HepG2 (cell line): ENCODE measurements around the gene EFNA2. TPM values are rescaled to one million over a fixed set of nuclear protein-coding genes. Genes with fewer than 3 reads are reported as not detected.
A peak's percentile ranks its signal among the peaks of the same experiment; 100 is the strongest.

ENCODE experiments used
- CHD4 ChIP-seq: fragments of 200-600 bp; sonication (generic); IDR thresholded peaks from 2 replicates; pipeline ENCODE4 v1.7.0; 2017; ENCODE audit warnings: mild to moderate bottlenecking, low read length, borderline replicate concordance
- ELF1 ChIP-seq: sonication (generic); formaldehyde crosslinking; IDR thresholded peaks from 2 replicates; pipeline ENCODE4 v1.4.0; 2020; ENCODE audit warnings: missing genetic modification reagents
- IRX3 ChIP-seq: sonication (generic); formaldehyde crosslinking; IDR thresholded peaks from 2 replicates; pipeline ENCODE4 v1.8.1; 2023; ENCODE audit warnings: mild to moderate bottlenecking, low read depth, missing genetic modification reagents, borderline replicate concordance
- LCORL ChIP-seq, 2 experiments: fragments of 450-650 bp in 1 of 2; sonication (generic) in 1 of 2; formaldehyde crosslinking in 1 of 2; IDR thresholded peaks; 2 replicates each; pipeline versions ENCODE4 v1.5.0 to v1.6.1; 2017 to 2020; ENCODE audit warnings: antibody characterized with exemption in 1 of 2, missing genetic modification reagents in 1 of 2
- MED13 ChIP-seq: sonication (generic); formaldehyde crosslinking; IDR thresholded peaks from 2 replicates; pipeline ENCODE4 v1.5.0; 2020; ENCODE audit warnings: missing genetic modification reagents
- NCOA1 ChIP-seq: sonication (generic); formaldehyde crosslinking; IDR thresholded peaks from 2 replicates; pipeline ENCODE4 v1.9.0; 2021; ENCODE audit warnings: missing genetic modification reagents
- NR2F1 ChIP-seq, 2 experiments: fragments of 450-650 bp in 1 of 2; formaldehyde crosslinking in 1 of 2; IDR thresholded peaks; 2 replicates each; pipeline versions ENCODE4 v1.5.0 to v1.6.1; 2016 to 2020; ENCODE audit warnings: mild to moderate bottlenecking in 1 of 2, missing compliant biosample characterization in 1 of 2, missing genetic modification reagents in 1 of 2, moderate library complexity in 1 of 2
- POLR2AphosphoS2 ChIP-seq: IDR thresholded peaks from 2 replicates; pipeline ENCODE4 v1.6.1; 2011; ENCODE audit warnings: low read depth, low read length, improper control_type of control experiment
- REL ChIP-seq: sonication (generic); formaldehyde crosslinking; conservative IDR thresholded peaks from 2 replicates; pipeline ENCODE4 v1.8.0; 2022; ENCODE audit warnings: mild to moderate bottlenecking, missing genetic modification reagents, moderate library complexity
- RORA ChIP-seq: sonication (generic); formaldehyde crosslinking; IDR thresholded peaks from 2 replicates; pipeline ENCODE4 v1.5.0; 2020; ENCODE audit warnings: mild to moderate bottlenecking, missing genetic modification reagents, moderate library complexity
- SP1 ChIP-seq, 2 experiments: fragments of 450-650 bp in 1 of 2; sonication (generic) in 1 of 2; formaldehyde crosslinking in 1 of 2; IDR thresholded peaks; 2 replicates each; pipeline versions ENCODE4 v1.4.0 to v1.6.1; 2016 to 2020; ENCODE audit warnings: missing genetic modification reagents in 1 of 2
- TP53 ChIP-seq: sonication (generic); formaldehyde crosslinking; conservative IDR thresholded peaks from 2 replicates; pipeline ENCODE4 v1.4.0; 2020; ENCODE audit warnings: missing genetic modification reagents
- ZC3H4 ChIP-seq: sonication (generic); formaldehyde crosslinking; IDR thresholded peaks from 2 replicates; pipeline ENCODE4 v1.4.0; 2020; ENCODE audit warnings: missing genetic modification reagents, borderline replicate concordance
- ZNF556 ChIP-seq: sonication (generic); formaldehyde crosslinking; IDR thresholded peaks from 2 replicates; pipeline ENCODE4 v1.4.0; 2020; ENCODE audit warnings: mild to moderate bottlenecking, missing genetic modification reagents, borderline replicate concordance
- ZNF605 ChIP-seq: sonication (generic); formaldehyde crosslinking; IDR thresholded peaks from 2 replicates; pipeline ENCODE4 v1.8.0; 2022; ENCODE audit warnings: mild to moderate bottlenecking, missing genetic modification reagents
- polyA plus RNA-seq, 8 experiments: library from polyadenylated mRNA; depleted of rRNA in 3 of 8; stranded (reverse) in 7 of 8; unstranded in 1 of 8; fragments of >200 nt; fragmentation: Illumina TruSeq in 4 of 8; extraction: Trizol in 4 of 8; gene quantifications; 2 replicates each; pipeline versions ENCODE4 v1.2.1 to v1.2.3, GENCODE V29; 2011 to 2016; ENCODE audit warnings: low read depth in 4 of 8, missing spikeins in 1 of 8, mixed read lengths in 1 of 8; ENCODE audit not compliant: insufficient read depth in 1 of 8
- total RNA-seq, 5 experiments: library from RNA; depleted of rRNA; stranded (reverse); fragments of >200 nt; fragmentation: Illumina TruSeq; extraction: Trizol; gene quantifications; 2 replicates each; pipeline ENCODE4 v1.2.3, GENCODE V29; 2016; ENCODE audit warnings: low read depth in 1 of 5
- TF ChIP-seq, protein P1 (sequence below): IDR thresholded peaks from 2 replicates; pipeline ENCODE4 v1.6.1; 2016; ENCODE audit warnings: low read depth, missing genetic modification reagents, missing compliant biosample characterization
- TF ChIP-seq, protein P2 (sequence below): sonication (generic); formaldehyde crosslinking; IDR thresholded peaks from 2 replicates; pipeline ENCODE4 v1.8.0; 2022; ENCODE audit warnings: mild to moderate bottlenecking, missing genetic modification reagents, moderate library complexity
- TF ChIP-seq, protein P3 (sequence below): sonication (generic); formaldehyde crosslinking; conservative IDR thresholded peaks from 2 replicates; pipeline ENCODE4 v1.4.0; 2020; ENCODE audit warnings: missing genetic modification reagents
- TF ChIP-seq, protein P4 (sequence below): sonication (generic); formaldehyde crosslinking; IDR thresholded peaks from 2 replicates; pipeline ENCODE4 v1.4.0; 2020; ENCODE audit warnings: missing genetic modification reagents

The EFNA2 gene
- total and polyA plus RNA-seq, 2 of the 13 experiments (the other 11 are each of a cell fraction or from before 2014, with no cell fraction given), result 6.0 to 9.9 TPM

DNA sequence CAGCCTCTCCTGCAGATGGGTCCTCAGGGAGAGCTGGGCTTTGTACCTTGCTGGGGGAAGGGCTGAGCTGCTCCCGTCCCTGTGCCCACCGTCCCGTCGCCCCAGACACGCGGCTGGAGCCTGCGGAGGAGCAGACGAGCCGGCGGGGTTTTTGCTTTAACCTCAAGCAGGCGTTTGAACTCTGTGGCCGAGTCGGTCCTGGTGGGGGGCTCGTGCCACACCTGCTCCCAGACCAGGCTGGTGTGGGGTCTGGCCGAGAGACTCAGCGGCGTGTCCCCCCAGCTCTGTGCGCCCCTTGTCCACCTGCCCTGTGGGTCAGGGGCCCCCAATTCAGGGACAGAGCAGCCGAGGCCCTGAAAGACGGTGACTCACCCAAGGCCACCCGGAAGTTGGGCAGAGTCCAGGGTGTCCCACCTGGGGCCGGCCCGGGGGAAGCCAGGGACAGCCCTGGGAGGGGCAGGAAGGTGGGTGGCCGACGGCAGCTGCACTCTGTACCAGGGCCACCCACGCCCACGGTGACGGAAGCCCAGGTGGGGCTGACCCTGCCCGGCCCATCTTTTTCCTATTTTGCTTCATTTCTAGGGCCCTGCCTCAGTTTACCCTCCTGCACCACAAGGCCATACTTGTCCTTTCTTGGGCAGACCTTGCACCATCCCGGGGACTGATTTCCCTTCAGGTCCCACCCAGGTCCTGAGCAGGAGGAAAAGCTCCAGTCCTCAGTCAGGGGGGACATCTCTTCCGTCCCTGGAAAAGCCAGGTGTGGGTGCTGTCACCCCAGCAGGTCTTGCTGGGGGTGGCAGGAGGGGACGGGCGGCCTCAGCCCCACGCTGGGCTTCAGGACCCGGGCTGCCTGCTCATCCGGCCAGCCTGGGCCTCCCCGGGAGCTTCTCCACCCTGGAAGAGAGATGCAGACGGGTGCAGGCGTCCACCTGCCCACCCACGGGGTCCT, 5.3 kb downstream of the EFNA2 start (continued):
- TF ChIP-seq, protein P1, sequence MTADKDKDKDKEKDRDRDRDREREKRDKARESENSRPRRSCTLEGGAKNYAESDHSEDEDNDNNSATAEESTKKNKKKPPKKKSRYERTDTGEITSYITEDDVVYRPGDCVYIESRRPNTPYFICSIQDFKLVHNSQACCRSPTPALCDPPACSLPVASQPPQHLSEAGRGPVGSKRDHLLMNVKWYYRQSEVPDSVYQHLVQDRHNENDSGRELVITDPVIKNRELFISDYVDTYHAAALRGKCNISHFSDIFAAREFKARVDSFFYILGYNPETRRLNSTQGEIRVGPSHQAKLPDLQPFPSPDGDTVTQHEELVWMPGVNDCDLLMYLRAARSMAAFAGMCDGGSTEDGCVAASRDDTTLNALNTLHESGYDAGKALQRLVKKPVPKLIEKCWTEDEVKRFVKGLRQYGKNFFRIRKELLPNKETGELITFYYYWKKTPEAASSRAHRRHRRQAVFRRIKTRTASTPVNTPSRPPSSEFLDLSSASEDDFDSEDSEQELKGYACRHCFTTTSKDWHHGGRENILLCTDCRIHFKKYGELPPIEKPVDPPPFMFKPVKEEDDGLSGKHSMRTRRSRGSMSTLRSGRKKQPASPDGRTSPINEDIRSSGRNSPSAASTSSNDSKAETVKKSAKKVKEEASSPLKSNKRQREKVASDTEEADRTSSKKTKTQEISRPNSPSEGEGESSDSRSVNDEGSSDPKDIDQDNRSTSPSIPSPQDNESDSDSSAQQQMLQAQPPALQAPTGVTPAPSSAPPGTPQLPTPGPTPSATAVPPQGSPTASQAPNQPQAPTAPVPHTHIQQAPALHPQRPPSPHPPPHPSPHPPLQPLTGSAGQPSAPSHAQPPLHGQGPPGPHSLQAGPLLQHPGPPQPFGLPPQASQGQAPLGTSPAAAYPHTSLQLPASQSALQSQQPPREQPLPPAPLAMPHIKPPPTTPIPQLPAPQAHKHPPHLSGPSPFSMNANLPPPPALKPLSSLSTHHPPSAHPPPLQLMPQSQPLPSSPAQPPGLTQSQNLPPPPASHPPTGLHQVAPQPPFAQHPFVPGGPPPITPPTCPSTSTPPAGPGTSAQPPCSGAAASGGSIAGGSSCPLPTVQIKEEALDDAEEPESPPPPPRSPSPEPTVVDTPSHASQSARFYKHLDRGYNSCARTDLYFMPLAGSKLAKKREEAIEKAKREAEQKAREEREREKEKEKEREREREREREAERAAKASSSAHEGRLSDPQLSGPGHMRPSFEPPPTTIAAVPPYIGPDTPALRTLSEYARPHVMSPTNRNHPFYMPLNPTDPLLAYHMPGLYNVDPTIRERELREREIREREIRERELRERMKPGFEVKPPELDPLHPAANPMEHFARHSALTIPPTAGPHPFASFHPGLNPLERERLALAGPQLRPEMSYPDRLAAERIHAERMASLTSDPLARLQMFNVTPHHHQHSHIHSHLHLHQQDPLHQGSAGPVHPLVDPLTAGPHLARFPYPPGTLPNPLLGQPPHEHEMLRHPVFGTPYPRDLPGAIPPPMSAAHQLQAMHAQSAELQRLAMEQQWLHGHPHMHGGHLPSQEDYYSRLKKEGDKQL (CRISPR knock-in tag), result peak; percentile 65
- TF ChIP-seq LCORL (IDR thresholded peaks at IDR 0.05) (no peak), LCORL (CRISPR knock-in tag; IDR thresholded peaks at IDR 0.05) (peak; percentile 99), REL (no peak), RORA (CRISPR knock-in tag) (no peak), SP1 (IDR thresholded peaks at IDR 0.05) (no peak), SP1 (CRISPR knock-in tag; IDR thresholded peaks at IDR 0.05) (peak; percentile 29; the same call in 1 of the 2 replicates), ZNF556 (CRISPR knock-in tag) (peak; percentile 40; the same call in 1 of the 2 replicates), POLR2AphosphoS2 (no peak), IRX3 (no peak), ZNF605 (CRISPR knock-in tag) (peak; percentile 7; the same call in 1 of the 2 replicates), TP53 (peak; percentile 65; the same call in 1 of the 2 replicates), MED13 (CRISPR knock-in tag) (peak; percentile 74; the same call in 1 of the 2 replicates), NR2F1 (CRISPR knock-in tag; IDR thresholded peaks at IDR 0.05) (peak; percentile 59 to 76), CHD4 (no peak; the same call in 1 of the 2 replicates), ELF1 (CRISPR knock-in tag) (peak; percentile 98), ZC3H4 (no peak), NCOA1 (no peak)
- TF ChIP-seq, protein P2, sequence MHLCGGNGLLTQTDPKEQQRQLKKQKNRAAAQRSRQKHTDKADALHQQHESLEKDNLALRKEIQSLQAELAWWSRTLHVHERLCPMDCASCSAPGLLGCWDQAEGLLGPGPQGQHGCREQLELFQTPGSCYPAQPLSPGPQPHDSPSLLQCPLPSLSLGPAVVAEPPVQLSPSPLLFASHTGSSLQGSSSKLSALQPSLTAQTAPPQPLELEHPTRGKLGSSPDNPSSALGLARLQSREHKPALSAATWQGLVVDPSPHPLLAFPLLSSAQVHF (CRISPR knock-in tag), result no peak
- TF ChIP-seq, protein P3, sequence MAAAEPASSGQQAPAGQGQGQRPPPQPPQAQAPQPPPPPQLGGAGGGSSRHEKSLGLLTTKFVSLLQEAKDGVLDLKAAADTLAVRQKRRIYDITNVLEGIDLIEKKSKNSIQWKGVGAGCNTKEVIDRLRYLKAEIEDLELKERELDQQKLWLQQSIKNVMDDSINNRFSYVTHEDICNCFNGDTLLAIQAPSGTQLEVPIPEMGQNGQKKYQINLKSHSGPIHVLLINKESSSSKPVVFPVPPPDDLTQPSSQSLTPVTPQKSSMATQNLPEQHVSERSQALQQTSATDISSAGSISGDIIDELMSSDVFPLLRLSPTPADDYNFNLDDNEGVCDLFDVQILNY (CRISPR knock-in tag), result no peak
- TF ChIP-seq, protein P4, sequence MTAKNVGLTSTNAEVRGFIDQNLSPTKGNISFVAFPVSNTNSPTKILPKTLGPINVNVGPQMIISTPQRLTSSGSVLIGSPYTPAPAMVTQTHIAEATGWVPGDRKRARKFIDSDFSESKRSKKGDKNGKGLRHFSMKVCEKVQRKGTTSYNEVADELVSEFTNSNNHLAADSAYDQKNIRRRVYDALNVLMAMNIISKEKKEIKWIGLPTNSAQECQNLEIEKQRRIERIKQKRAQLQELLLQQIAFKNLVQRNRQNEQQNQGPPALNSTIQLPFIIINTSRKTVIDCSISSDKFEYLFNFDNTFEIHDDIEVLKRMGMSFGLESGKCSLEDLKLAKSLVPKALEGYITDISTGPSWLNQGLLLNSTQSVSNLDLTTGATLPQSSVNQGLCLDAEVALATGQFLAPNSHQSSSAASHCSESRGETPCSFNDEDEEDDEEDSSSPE (CRISPR knock-in tag), result 0 out of 2 replicates have a peak, but pooled peaks have one; percentile 43
